Activated CD4-positive, CD25-positive, alpha-beta regulatory T cell treated with anti-CD3 and anti-CD28 coated beads, Interleukin-2, amount 50 U/mL, for 16 hours (primary cell): ENCODE results near the gene CACNA1I.

Experiments
- DNase-seq: peaks from one replicate; pipeline ENCODE4 v3.0.0-alpha.2; 2020; ENCODE audit warnings: low read depth, low spot score

The CACNA1I gene

GRCh38 chr22:39690881-39691605 lies 120.5 kb downstream of the CACNA1I start:
- no peak for DNase-seq

- no peak for DNase-seq
Measured at GRCh38 chr22:39693943-39694500, 123.5 kb downstream of the CACNA1I start.

- DNase-seq: no peak
Measured at GRCh38 chr22:39697790-39698430, 127.4 kb downstream of the CACNA1I start.

GRCh38 chr22:39699631-39700360 lies 129.2 kb downstream of the CACNA1I start:
- no peak for DNase-seq

- no peak for DNase-seq
Measured at GRCh38 chr22:39700565-39700964, 130.0 kb downstream of the CACNA1I start.

GRCh38 chr22:39703091-39703490 lies 132.5 kb downstream of the CACNA1I start:
- no peak for DNase-seq

GRCh38 chr22:39703928-39704639 lies 133.5 kb downstream of the CACNA1I start:
- DNase-seq: no peak

- DNase-seq: no peak
Measured at GRCh38 chr22:39705386-39705785, 134.8 kb downstream of the CACNA1I start.

GRCh38 chr22:39706376-39707140 lies 136.0 kb downstream of the CACNA1I start:
- DNase-seq: no peak

- no peak for DNase-seq
Measured at GRCh38 chr22:39707351-39707750, 136.8 kb downstream of the CACNA1I start.

GRCh38 chr22:39707816-39708215 lies 137.3 kb downstream of the CACNA1I start:
- no peak for DNase-seq

GRCh38 chr22:39710380-39711150 lies 140.0 kb downstream of the CACNA1I start:
- DNase-seq: no peak

- no peak for DNase-seq
Measured at GRCh38 chr22:39712081-39712480, 141.5 kb downstream of the CACNA1I start.

GRCh38 chr22:39712751-39713525 lies 142.4 kb downstream of the CACNA1I start:
- no peak for DNase-seq

- no peak for DNase-seq
Measured at GRCh38 chr22:39713799-39714290, 143.3 kb downstream of the CACNA1I start.

- DNase-seq: no peak
Measured at GRCh38 chr22:39714321-39714720, 143.8 kb downstream of the CACNA1I start.

GRCh38 chr22:39715778-39716495 lies 145.4 kb downstream of the CACNA1I start:
- DNase-seq: no peak

- no peak for DNase-seq
Measured at GRCh38 chr22:39716534-39716933, 146.0 kb downstream of the CACNA1I start.

- DNase-seq: no peak
Measured at GRCh38 chr22:39717099-39717498, 146.5 kb downstream of the CACNA1I start.
